Activated CD8-positive, alpha-beta memory T cell treated with anti-CD3 and anti-CD28 coated beads for 1 hour (primary cell): Measurements from ENCODE around the gene FXR1.
"Not testable (repeated sequence)": the region's sequence is repeated elsewhere in the genome, so short reads cannot be mapped to it uniquely, and the experiment has no call there.

Source experiments
- DNase-seq, 2 donors: peaks; one replicate each; pipeline ENCODE4 v3.0.0-alpha.2; 2020; ENCODE audit warnings: low read depth in 1 of 2; ENCODE audit errors: extremely low read depth in 1 of 2

Gene FXR1

DNA sequence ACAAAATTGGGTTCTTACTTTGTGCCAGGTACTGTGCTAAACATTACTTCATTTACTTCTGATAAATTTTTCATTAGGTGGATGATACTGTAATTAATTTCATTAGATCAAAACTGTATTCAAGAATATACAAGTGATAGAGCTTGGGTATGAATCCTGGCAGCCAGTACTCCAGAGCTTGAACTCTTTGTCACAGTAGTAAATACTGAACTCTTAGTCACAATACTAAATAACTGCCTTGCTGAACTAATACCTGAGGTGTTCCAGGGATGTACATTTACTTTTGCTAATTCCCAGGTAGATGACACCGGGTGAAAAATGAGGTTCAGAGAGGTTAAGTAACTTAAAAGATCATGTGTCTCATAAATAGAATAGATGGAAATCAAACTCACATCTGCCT, 20.3 kb downstream of the FXR1 start:
- DNase-seq: no peak

DNA sequence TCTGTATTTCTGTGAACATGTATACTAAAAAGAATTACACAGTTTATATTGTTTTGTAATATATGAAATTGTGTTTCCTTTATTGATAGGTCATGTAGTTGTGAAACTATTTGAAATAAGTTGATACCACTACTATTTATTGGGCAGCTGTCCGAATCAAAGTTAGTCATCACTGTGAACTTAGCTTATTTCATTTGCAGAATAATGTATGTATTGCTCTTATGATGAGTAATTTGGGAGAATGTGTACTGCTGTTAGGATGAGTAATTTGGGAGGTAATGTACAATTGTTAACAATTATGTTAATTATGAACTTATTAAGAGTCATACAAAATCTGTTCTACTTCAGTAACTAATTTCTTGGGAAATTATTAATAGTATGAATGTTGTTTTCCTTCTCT, 22.2 kb downstream of the FXR1 start:
- no peak for DNase-seq

DNA sequence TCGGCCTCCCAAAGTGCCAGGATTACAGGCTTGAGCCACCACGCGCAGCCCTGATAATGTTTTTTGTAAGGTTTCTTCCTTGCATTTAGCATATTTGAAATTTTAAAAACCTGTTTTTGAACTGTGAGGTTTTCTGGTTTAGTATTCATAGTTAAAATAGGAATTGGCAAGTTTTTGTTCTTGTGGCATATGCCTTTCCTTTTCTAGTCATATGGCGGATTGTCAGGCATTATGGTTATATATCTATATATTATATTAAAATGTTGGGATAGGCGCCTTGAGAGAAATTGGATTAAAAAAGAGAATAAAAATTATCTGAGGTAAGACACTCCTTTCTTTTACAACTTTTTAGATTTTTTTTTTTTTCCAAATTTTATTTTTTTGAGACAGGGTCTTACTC, 28.4 kb downstream of the FXR1 start:
- no peak for DNase-seq

DNA sequence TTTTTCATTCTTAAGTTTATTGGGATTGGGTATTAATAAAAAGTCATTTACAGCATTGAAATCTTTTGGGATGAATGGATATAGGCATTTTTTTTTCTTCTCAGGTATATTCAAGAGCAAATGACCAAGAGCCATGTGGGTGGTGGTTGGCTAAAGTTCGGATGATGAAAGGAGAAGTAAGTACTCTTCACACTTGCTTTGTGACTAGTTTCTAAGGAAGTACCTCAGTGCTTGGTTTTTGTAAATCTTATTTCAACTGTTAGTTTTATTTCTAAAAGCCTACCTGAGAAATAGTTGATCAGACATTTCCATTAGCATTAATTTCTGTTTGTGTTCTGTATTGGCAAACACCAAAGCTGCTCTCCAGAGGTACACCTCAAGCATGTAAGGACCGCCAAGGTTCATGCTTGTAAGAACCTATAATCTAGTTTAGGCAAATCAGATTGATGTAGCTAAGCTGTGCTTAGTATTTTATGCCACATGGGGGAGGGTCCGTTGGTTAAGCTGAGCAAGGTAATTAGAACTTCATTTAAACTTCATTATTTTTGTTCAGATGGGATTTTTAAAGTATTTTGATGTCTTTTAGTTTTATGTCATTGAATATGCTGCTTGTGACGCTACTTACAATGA, 35.4 kb downstream of the FXR1 start:
- no peak for DNase-seq

DNA sequence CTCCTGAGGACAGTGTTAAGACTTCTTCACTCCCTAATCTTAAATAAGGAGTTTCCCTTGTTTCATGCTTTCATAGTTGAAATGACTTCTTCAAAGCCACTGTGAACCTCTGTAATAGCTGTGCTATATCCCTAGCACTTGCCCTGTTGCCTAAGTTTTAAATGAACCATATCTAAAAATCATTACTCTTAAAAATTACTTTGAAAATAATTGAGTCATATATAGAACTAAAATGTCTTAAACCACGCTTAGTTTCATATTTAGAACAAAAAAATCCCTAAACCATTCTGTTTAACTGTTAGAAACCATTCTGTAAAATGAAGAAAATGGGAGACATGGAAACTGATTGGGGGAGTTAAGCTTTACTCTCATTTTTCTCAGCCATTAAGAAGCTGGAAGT, 47.2 kb downstream of the FXR1 start:
- no peak for DNase-seq

DNA sequence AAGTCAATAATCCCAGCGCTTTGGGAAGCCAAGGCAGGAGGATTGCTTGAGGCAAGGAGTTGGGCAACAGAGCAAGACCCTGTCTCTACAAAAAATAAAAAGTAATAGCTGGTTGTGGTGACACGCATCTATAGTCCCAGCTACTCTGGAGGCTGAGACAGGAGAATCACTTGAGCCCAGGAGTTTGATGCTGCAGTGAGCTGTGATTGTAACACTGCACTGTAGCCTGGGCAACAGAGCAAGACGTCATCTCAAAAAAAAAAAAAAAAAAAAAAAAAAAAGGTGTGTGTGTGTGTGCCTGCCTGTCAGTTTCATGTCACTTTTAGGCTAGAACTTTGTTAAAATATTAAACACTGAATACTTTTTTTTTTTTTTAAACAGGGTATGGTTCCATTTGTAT, 48.6 kb downstream of the FXR1 start:
- DNase-seq: no peak

DNA sequence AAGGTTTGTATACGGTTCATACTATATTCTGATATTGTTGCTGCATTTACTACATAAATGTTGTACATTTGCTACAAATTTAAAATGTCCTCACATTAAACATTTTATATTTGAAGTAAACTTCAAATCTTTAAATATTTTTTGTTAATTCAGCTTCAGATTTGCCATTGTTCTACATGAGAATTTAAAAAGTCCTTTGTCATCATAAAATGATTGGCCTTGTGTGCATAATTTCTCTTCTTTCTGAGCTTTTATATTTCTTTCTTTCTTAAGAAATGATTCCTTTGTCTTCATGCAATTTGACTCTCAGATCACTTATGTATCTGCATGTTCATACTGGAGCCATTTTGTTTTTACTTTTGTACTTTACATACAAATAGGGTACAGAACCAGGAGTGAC, 49.1 kb downstream of the FXR1 start:
- DNase-seq: no peak

DNA sequence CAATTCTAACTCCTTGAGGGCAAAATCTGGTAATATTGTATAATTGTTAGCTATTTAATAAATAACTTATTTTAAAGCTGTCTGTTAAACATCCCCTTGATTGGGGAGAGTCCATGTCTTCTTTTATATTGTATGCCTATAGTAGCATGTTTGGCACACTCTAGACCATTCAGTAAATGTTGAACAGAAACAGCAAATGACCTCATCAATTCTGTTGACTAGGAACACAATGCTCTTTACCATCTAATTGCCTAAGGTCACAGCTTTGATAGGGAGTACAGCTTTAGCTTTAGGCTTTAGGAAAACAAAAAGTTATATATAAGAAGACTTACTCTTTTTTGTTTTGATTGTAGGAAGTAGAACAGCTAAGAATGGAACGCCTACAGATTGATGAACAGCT, 50.1 kb downstream of the FXR1 start:
- DNase-seq: no peak

DNA sequence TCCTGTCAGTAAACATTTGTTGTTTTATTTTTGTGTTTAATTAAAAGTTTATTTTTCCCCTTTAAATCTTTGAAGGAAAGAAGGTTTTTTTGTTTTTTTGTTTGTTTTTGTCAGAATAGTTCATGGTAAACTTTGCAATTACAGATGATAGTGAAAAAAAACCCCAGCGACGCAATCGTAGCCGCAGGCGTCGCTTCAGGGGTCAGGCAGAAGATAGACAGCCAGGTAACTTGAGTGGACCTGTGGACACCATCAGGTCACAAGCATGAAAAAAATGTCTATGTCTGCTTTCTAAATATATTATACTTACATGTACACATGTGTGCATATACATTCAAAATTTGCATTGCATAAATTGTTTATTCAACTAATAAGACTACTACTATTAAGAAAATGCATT, 58.5 kb downstream of the FXR1 start:
- DNase-seq: no peak

DNA sequence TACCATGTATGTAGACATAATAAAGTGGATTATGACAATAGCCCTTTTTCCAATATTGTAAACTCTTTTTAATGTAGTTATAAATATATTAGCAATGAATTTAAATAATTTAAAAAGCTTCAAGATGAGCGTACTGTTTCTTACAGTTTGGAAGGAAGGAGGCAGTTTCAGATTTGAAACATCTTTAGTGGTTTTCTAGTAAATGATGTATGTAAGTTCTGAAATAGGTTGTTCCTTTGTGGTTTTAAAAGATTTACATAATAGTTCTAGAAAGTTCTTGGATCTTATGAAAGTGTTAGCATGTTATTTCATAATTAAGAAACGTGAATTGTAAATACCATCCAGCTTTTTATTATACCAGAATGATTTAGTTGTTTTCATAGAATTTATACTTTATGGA, 61.1 kb downstream of the FXR1 start:
- no peak for DNase-seq

DNA sequence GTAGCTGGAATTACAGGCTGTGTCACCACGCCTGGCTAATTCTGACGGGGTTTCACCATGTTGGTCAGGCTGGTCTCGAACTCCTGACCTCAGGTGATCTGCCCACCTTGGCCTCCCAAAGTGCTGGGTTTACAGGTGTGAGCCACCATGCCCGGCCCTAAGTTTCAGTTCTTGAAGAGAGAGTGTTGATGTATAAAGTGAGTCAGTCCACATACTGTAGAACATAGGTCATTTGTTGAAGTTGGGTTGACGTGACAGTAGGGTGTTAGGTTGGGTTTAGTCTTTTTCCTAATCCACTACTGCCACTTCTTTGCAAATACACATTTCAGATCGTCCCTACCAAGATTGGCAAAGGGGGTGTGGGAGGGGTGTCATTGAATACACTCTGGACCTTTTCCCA, 61.8 kb downstream of the FXR1 start:
- DNase-seq: no peak

DNA sequence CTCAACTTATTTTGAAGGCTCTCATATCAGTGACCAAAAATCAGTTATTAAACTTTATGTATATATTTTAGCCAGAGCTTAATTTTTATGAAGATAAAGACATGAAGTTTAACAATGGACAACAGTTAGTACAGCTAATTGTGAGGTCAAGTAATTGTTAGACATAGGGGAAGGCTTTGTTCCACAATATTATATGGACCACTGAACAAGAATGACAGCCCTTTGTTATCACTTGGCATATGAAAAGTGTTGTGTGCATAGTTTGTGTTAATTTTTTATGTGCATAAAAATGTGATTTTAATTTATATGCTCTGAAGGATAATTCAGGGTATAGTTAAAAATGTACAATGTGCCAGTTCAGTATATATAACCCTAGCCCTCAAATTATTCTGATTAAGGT, 65.0 kb downstream of the FXR1 start:
- no peak for DNase-seq

DNA sequence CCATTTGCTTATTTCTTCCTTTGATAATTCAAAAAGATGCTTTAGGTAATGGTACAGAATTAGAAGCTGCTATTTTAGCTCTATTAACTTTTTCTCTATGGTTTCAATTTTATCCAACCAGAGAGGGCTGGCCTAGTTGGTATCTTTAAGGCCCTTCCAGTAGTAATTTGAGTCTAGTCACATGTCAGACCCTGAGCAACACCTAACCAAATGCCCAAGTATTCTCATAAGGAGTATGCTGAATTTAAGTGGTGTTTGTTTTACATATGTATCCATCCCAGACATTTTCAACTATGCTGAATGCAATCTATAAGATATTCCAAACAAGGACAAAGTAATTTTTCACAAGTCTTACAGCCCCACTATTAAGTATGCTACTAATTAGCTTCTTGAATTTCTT, 67.5 kb downstream of the FXR1 start:
- DNase-seq: no peak

DNA sequence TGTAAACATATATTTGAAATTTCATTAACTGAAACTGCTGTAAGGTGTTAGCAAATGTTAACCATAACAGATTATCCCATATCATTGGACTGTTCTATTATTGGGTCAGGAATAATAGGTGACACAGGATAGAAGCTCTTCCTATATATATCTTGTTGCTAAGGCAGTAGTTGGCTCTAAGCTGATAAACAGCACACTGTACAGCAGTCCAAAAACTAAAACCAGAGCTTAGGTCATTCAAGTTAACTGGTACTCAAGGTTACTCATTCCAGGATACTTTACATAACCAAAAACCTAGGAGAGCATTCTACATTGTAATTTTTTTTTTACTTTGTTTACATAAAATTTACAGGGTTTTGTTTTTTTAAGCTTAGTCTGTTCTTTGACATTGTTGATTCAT, 68.1 kb downstream of the FXR1 start:
- DNase-seq: no peak

DNA sequence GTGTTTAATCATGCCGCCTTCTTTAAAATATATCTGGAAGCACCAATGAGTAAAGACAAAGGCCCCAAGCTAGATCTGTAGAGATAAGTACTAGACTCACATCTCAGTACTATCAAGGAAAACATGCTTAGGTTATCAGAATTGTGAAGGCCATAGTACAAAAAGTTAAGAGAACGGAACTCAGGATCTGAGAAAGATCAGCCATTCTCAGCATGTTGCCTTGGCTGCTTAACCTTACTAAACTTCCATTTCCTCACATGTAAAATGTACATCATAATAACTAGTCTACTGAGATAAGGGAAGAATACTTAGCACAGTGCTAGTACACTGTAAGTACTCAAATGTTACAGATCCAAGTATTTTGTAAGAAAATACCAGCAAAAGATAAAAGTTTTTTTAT, 69.4 kb downstream of the FXR1 start:
- DNase-seq: no peak

DNA sequence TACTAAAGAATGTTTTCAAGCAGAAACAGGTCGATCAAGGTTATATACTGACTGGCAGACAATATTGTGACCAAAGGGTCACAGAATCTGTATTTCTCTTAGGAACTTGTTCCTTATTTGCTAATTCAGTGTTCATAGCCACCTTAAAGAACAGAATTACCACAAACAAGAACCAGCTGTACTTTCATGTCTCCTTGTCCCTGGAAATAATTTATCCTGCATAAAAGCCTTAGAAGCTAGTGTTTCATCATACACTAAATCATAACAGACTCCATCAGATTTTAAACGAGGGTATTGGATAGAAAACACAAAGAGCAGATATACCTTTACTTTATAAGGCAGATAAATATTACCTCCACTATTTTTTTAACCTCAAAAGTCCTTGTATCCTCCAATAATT, 70.7 kb downstream of the FXR1 start:
- DNase-seq: no peak

DNA sequence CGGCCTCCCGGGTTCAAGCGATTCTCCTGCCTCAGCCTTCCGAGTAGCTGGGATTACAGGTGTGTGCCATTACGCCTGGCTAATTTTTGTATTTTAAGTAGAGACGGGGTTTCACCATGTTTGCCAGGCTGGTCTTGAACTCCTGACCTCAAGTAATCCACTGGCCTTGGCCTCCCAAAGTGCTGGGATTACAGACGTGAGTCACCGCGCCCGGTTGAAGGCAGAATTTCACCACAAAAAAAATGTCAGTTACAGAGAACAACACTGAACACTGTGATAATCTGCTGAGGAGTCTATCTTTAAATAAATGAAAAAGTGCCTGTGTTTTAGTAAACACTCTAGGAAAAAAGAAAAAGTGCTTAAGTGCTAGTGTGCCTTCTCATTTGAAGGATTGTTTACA, 73.9 kb downstream of the FXR1 start:
- not testable (repeated sequence) for DNase-seq

DNA sequence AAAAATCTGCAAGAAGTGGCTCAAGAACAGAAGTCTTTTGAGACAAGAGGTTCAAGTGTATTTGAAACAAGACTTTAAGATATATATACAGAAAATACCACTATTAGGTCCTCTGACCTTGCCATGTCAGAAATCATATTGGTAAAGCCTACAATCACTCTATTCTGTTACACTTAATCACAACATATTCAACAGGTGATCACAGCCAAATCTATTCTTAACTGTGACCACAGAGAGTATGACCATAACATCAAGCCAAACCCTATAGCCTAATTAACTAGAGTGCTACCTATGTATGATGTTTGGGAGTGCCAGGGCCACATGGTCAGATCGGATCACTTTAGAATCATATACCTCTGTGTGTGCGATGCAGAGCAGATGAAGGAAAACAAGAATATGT, 74.9 kb downstream of the FXR1 start:
- no peak for DNase-seq

DNA sequence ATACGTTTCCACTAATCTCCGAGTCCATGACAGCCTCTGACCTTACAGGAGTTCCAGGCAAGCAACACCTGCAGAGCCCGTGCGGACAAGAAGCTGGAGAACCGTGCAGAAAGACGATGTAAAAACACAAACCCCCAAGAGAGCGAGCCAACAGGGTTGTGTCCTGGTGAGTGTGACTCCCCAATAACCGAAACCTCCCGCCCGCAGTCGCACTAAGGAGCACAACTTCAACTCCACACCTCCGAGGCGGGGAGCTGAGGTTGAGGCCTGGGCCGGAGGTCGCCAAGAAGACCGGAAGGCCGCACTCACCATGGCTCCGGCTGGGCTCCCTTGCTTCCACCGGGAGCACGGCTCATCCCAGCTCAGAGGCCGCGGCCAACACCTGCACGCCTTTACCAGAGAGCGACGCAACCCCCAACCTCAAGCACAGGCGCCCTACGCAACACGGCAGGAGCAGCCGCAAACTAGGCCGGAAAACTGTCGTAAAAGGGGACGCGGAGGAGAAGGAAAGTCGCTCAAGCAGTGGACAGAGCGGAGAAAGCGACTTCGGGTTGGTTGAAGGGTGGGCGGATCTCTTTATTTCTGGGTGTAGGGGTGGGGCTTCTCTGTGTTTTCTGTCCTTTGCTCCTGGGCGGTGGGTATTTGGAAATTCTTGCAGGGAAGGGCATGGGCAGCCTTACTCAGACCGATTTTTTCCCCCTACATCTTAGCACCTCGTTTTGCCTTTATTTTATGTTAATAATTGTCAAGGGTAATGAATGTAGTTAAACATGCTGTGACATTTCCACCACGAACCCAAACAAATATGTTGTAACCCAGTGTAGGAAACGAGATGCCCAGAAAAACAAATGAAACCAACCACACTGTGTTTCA, 77.1 kb downstream of the FXR1 start, which contains the start of gene DNAJC19:
Gene DNAJC19 (minus strand): TSS at position 446 of the 873 bp plus-strand sequence. CDS start 134 bp downstream, at position 312.
- peak; percentile 69 to 75 for DNase-seq

DNA sequence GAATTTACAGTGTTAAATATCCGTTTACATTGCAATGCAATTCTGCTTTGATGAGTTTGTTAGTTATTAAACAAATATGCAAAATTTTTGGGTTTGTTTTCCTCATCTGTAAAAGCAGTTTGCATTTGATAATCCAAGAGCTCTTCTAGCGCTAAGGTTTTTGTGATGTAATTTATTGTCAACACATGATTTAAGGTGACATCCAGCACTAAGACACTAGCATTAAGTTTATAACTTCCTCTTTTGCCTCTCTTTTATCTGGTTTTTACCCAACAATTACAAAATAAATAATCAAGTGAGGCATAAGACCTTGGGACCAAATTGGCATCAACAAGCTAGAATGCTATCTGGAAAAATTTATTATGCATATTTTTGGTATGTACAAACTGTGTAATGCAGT, 78.0 kb downstream of the FXR1 start:
- DNase-seq: no peak

DNA sequence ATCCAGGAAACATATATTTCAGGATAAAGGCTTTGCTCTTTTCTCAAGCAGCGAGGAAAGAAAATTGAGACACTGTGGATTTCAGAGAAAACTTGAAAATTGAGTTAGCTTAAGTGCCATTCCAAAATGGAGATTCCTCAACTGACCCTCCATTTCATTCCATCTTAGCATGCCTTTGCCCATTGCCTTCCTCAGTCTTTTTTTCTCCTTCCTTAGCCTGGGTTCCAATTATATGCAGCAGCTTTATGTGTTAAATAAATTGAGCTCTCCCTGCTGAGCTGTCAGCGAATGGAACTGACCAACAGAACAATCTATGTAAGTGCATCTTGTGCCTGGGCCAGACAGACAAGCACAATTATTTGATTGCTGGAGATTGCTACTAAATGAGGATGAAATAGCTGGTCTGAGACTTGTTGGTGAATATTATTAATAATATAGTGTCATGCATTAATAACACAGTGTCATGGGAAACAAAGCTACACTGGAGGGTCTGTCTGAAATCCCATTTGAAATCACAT, 84.0 kb downstream of the FXR1 start:
- no peak for DNase-seq

DNA sequence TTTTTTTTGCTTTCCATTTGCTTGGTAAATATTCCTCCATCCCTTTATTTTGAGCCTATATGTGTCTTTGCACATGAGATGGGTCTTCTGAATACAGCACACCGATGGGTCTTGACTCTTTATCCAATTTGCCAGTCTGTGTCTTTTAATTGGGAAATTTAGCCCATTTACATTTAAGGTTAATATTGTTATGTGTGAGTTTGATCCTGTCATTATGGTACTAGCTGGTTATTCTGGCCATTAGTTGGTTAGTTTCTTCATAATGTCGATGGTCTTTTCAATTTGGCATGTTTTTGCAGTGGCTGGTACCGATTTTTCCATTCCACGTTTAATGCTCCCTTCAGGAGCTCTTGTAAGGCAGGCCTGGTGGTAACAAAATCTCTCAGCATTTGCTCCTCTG, 89.9 kb downstream of the FXR1 start:
- not testable (repeated sequence) for DNase-seq
